Subcutaneous preadipocyte (primary cell): ENCODE data around the gene RAB42. TPM values are rescaled to one million over a fixed set of nuclear protein-coding genes. Genes with fewer than 3 reads are reported as not detected.

Experiments used
- small RNA-seq: library from RNA; depleted of rRNA; stranded (forward); fragments of <200 nt; gene quantifications from one replicate; pipeline ENCODE3, GENCODE V24; 2012
- total RNA-seq: library from RNA; depleted of rRNA; stranded (reverse); fragments of >200 nt; gene quantifications from 2 replicates; pipeline ENCODE4 v1.2.3, GENCODE V29; 2012

The RAB42 gene
- total RNA-seq, result 3.3 and 8.5 TPM in 2 replicates

GRCh38 chr1:28591708-28592320 lies at the start of gene RAB42:
RAB42 (plus strand) TSS chr1:28592265; CDS start chr1:28592512, 247 bp downstream.

GRCh38 chr1:28552758-28553663 lies 39.1 kb upstream of the RAB42 start, which contains the start of gene TRNAU1AP:
TRNAU1AP (plus strand) TSS chr1:28553085; CDS start chr1:28553111, 26 bp downstream.

GRCh38 chr1:28642847-28643635 lies 51.0 kb downstream of the RAB42 start, which contains the start of gene TAF12:
TAF12 (minus strand) TSS chr1:28643067; CDS start chr1:28622081, 20,986 bp downstream.

Small RNA genes lying within 50 kb of the gene (small RNA-seq; reads per million reads assigned to genes)
- gene SNORA16A (not detected), gene SNORA44 (not detected), gene SNORA61 (not detected), gene SNORD99 (1,535 reads per million, percentile 100 among the genes with 10 or more reads in this experiment)

Other genes with a start within 250 kb of the RAB42 start
- 7.3 and 10.0 TPM in 2 replicates for gene PHACTR4, start 222.5 kb upstream of the RAB42 start, total RNA-seq
- gene RCC1, start 86.2 kb upstream of the RAB42 start, total RNA-seq, result 59.2 and 76.8 TPM in 2 replicates
- 29.9 and 32.3 TPM in 2 replicates for gene TRNAU1AP, start 39.2 kb upstream of the RAB42 start, total RNA-seq
- 30.3 and 40.4 TPM in 2 replicates for gene TAF12, start 50.8 kb downstream of the RAB42 start, total RNA-seq
- gene RNU11, start 56.3 kb downstream of the RAB42 start, total RNA-seq, result not detected in 2 replicates
- gene GMEB1, start 76.5 kb downstream of the RAB42 start, total RNA-seq, result 7.3 and 10.4 TPM in 2 replicates
- gene YTHDF2, start 144.7 kb downstream of the RAB42 start, total RNA-seq, result 51.1 and 62.4 TPM in 2 replicates
- gene OPRD1, start 219.9 kb downstream of the RAB42 start, total RNA-seq, result not detected in 2 replicates